IPS-18c (cell line): ENCODE data around the gene DYNC2H1.
"Not testable (repeated sequence)": the region's sequence is repeated elsewhere in the genome, so short reads cannot be mapped to it uniquely, and the experiment has no call there.

Experiments used
- H3K4me3 ChIP-seq: 2 replicates; pipeline ENCODE4 v1.7.0; 2013; ENCODE audit warnings: low read depth, mild to moderate bottlenecking, low read length, moderate library complexity; ENCODE audit not compliant: insufficient read depth
- H3K9me3 ChIP-seq: one replicate; pipeline ENCODE4 v1.6.1; 2013; ENCODE audit warnings: mild to moderate bottlenecking, low read length, moderate library complexity; ENCODE audit not compliant: control insufficient read depth, insufficient read depth

Gene DYNC2H1

GRCh38 chr11:103325686-103326069 is 216.5 kb downstream of the DYNC2H1 start:
- no peaks in the 10 kb centered on the region for H3K9me3 ChIP-seq
- no peak overlapping the region for H3K4me3 ChIP-seq

GRCh38 chr11:103326070-103326794 is 217.0 kb downstream of the DYNC2H1 start:
- Histone ChIP-seq H3K9me3 (no peaks in the 10 kb centered on the region), H3K4me3 (no peak overlapping the region)

- Histone ChIP-seq H3K9me3 (no peaks in the 10 kb centered on the region), H3K4me3 (no peak overlapping the region)
Observed at GRCh38 chr11:103327721-103328120, 218.5 kb downstream of the DYNC2H1 start.

GRCh38 chr11:103332409-103332808 is 223.2 kb downstream of the DYNC2H1 start:
- no peaks in the 10 kb centered on the region for H3K9me3 ChIP-seq
- no peak overlapping the region for H3K4me3 ChIP-seq

- Histone ChIP-seq H3K9me3 (no peaks in the 10 kb centered on the region), H3K4me3 (no peak overlapping the region)
Observed at GRCh38 chr11:103338621-103339484, 229.6 kb downstream of the DYNC2H1 start.

GRCh38 chr11:103339485-103339857 is 230.2 kb downstream of the DYNC2H1 start:
- no peak overlapping the region for H3K4me3 ChIP-seq
- H3K9me3 ChIP-seq: no peaks in the 10 kb centered on the region

- no peak overlapping the region for H3K4me3 ChIP-seq
- no peaks in the 10 kb centered on the region for H3K9me3 ChIP-seq
Observed at GRCh38 chr11:103340956-103341355, 231.7 kb downstream of the DYNC2H1 start.

GRCh38 chr11:103344886-103345285 is 235.7 kb downstream of the DYNC2H1 start:
- no peak overlapping the region for H3K4me3 ChIP-seq
- H3K9me3 ChIP-seq: no peaks in the 10 kb centered on the region

- H3K9me3 ChIP-seq: no peaks in the 10 kb centered on the region
Observed at GRCh38 chr11:103349595-103349994, 240.4 kb downstream of the DYNC2H1 start.

GRCh38 chr11:103354656-103355055 is 245.4 kb downstream of the DYNC2H1 start:
- no peaks in the 10 kb centered on the region for H3K9me3 ChIP-seq

More at GRCh38 chr11:103349595-103349994, 240.4 kb downstream of the DYNC2H1 start:
- no peak overlapping the region for H3K4me3 ChIP-seq

GRCh38 chr11:103358251-103358650 is 249.0 kb downstream of the DYNC2H1 start:
- Histone ChIP-seq H3K9me3 (no peaks in the 10 kb centered on the region), H3K4me3 (no peak overlapping the region)

More at GRCh38 chr11:103354656-103355055, 245.4 kb downstream of the DYNC2H1 start:
- H3K4me3 ChIP-seq: no peak overlapping the region

- H3K9me3 ChIP-seq: no peaks in the 10 kb centered on the region
Observed at GRCh38 chr11:103359216-103359615, 250.0 kb downstream of the DYNC2H1 start.

GRCh38 chr11:103364687-103365086 is 255.5 kb downstream of the DYNC2H1 start:
- no peaks in the 10 kb centered on the region for H3K9me3 ChIP-seq
- no peak overlapping the region for H3K4me3 ChIP-seq

More at GRCh38 chr11:103359216-103359615, 250.0 kb downstream of the DYNC2H1 start:
- H3K4me3 ChIP-seq: no peak overlapping the region

- H3K9me3 ChIP-seq: no peaks in the 10 kb centered on the region
- no peak overlapping the region for H3K4me3 ChIP-seq
Observed at GRCh38 chr11:103367650-103368049, 258.4 kb downstream of the DYNC2H1 start.

GRCh38 chr11:103368145-103368544 is 258.9 kb downstream of the DYNC2H1 start:
- no peaks in the 10 kb centered on the region for H3K9me3 ChIP-seq
- H3K4me3 ChIP-seq: no peak overlapping the region

- Histone ChIP-seq H3K4me3 (no peak overlapping the region), H3K9me3 (peaks cover 3% of the 10 kb centered on the region)
Observed at GRCh38 chr11:103370076-103370475, 260.9 kb downstream of the DYNC2H1 start.

GRCh38 chr11:103372906-103373305 is 263.7 kb downstream of the DYNC2H1 start:
- no peak overlapping the region for H3K4me3 ChIP-seq
- H3K9me3 ChIP-seq: peaks cover 6% of the 10 kb centered on the region

- not testable (repeated sequence) for H3K4me3 ChIP-seq
Observed at GRCh38 chr11:103374227-103374626, 265.0 kb downstream of the DYNC2H1 start.

More at GRCh38 chr11:103374227-103374626, 265.0 kb downstream of the DYNC2H1 start:
- H3K9me3 ChIP-seq: not testable (repeated sequence)
